ENCODE measurements around the gene DAPL1. TPM values are rescaled to one million over a fixed set of nuclear protein-coding genes. Genes with fewer than 3 reads are reported as not detected.
"Not testable (repeated sequence)": the region's sequence is repeated elsewhere in the genome, so short reads cannot be mapped to it uniquely, and the experiment has no call there.

DAPL1 gene
- total RNA-seq, 1 experiment from 2014 or later: not detected

- H3F3A ChIP-seq (ENCODE audit: insufficient read depth, low read depth); H3K36me3 ChIP-seq (ENCODE audit: low read depth); H2AFZ ChIP-seq; H3K4me3 ChIP-seq; H3K27ac ChIP-seq; DNase-seq; POLR2A ChIA-PET (ENCODE audit: unreplicated experiment); H3K9me3 ChIP-seq (ENCODE audit: insufficient read depth, low read depth); H3K9me2 ChIP-seq (ENCODE audit: insufficient read depth); H3K27me3 ChIP-seq (ENCODE audit: insufficient read depth, low read depth); CTCF ChIA-PET; H3K4me2 ChIP-seq; intact Hi-C loops (cut with micrococcal nuclease; ENCODE audit: unreplicated experiment); H3K79me2 ChIP-seq (ENCODE audit: low read depth); H4K20me1 ChIP-seq (ENCODE audit: insufficient read depth); BruUV-seq (replicated peaks): not testable (repeated sequence)
- peaks cover 16% of the 10 kb centered on the region; the same call in 1 of the 2 replicates for H3K4me1 ChIP-seq (replicated peaks; ENCODE audit: insufficient read depth)
Measured at GRCh38 chr2:158865469-158865868, 70.4 kb downstream of the DAPL1 start.

Other genes starting within 250 kb of the DAPL1 start
- 21.2 and 26.0 TPM in 2 replicates for gene TANC1, start 173.3 kb downstream of the DAPL1 start, total RNA-seq (2021)